SK-N-SH treated with all-trans-retinoic acid at 6 μM for 48 hours (cell line): ENCODE results near the gene FZD7.

Source experiments
- CSDC2 ChIP-seq: fragments of 250-450 bp; sonication (Bioruptor Pico); IDR thresholded peaks from 2 replicates; pipeline ENCODE4 v1.5.0; 2020; ENCODE audit warnings: mild to moderate bottlenecking, moderate library complexity
- PATZ1 ChIP-seq: fragments of 250-450 bp; sonication (Bioruptor Pico); IDR thresholded peaks from 2 replicates; pipeline ENCODE4 v1.8.0; 2020; ENCODE audit warnings: mild to moderate bottlenecking, moderate library complexity, borderline replicate concordance
- SNAI2 ChIP-seq: fragments of 250-450 bp; sonication (Bioruptor Pico); IDR thresholded peaks from 2 replicates; pipeline ENCODE4 v1.5.0; 2020; ENCODE audit warnings: mild to moderate bottlenecking, moderate library complexity
- TOX ChIP-seq: fragments of 250-450 bp; sonication (Bioruptor Pico); IDR thresholded peaks from 2 replicates; pipeline ENCODE4 v1.8.0; 2021; ENCODE audit warnings: mild to moderate bottlenecking, moderate library complexity, borderline replicate concordance
- ZFP3 ChIP-seq: fragments of 250-450 bp; sonication (Bioruptor Pico); IDR thresholded peaks from 2 replicates; pipeline ENCODE4 v1.5.0; 2020; ENCODE audit warnings: mild to moderate bottlenecking, moderate library complexity
- ZNF565 ChIP-seq: fragments of 450-650 bp; formaldehyde crosslinking; conservative IDR thresholded peaks from 2 replicates; pipeline ENCODE4 v1.5.0; 2020; ENCODE audit warnings: low read depth, mild to moderate bottlenecking, moderate library complexity

GRCh38 chr2:202026507-202026906, 7.1 kb upstream of the FZD7 start:
- TF ChIP-seq TOX (CRISPR knock-in tag) (no peak), PATZ1 (CRISPR knock-in tag) (no peak), ZNF565 (CRISPR knock-in tag) (no peak), SNAI2 (no peak), ZFP3 (CRISPR knock-in tag) (no peak), CSDC2 (CRISPR knock-in tag) (no peak)
